DLD1 (cell line): Measurements from ENCODE around the gene MRPL49.

Source experiments
- in situ Hi-C: cut with HindIII; loops from 2 replicates; pipeline ENCODE4 v1.10.0; 2017; ENCODE audit warnings: low sequenced_read_pairs

The MRPL49 gene

DNA sequence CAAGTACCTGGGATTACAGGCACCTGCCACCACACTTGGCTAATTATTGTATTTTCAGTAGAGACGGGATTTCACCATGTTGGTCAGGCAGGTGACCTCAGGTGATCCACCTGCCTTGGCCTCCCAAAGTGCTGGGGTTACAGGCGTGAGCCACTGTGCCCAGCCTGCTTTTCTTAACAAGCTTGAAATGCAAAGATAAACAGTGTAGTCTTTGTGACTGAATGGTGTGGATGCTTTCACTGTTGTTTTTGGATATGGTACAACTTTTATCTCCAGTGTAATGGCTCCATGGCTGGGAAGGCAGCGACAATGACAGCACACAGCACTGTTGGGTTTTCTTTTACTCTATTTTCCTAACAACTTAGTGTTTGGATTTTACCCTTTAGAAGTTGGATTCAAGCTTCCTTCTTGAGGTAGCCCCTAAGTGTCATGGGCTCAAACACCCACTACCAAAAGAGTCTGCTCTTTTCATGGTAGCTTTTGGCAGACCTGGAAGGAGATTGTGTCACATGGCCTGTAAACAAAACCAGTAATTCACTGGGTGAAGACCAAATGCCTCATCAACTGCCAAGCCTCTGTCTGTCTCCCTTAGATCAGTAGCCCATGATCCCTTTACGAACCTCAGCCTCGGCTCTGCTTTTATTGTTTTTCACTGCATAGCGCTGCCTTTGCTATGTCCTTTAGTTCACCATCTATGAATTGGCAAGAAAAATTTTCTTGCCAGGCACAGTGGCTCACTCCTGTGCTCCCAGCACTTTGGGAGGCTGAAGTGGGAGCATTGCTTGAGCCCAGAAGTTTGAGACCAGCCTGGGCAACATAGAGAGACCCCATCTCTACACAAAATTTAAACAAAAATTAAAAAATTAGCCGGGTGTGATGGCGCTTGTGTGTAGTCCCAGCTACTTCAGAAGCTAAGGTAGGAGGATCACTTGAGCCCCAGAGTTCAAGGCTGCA is 19.7 kb upstream of the MRPL49 start:
- in situ Hi-C loops = no loop called here

DNA sequence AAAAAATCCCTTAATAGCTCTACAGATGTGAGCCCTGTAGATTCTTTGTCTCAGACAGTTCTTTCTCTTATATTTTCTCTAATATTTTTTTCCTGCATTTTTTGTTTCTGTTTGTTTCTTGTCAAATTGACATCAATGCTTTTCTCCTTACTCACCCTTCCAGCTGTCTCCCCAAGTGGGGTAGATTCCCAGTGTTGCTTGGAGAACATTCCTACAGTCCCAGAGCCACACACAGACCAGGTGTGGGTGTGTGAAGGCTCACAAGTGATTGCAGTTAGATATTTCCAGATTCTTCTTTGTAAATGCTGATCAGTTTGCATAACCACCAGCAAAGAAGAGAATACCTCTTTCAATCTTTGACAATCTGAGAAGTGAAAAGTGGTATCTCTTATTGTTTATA is 18.6 kb upstream of the MRPL49 start:
- in situ Hi-C loops = no loop called here

- in situ Hi-C loops = no loop called here
Measured at GRCh38 chr11:65104628-65105027, 17.5 kb upstream of the MRPL49 start.

- in situ Hi-C loops = no loop called here
Measured at GRCh38 chr11:65107078-65107477, 15.0 kb upstream of the MRPL49 start.

DNA sequence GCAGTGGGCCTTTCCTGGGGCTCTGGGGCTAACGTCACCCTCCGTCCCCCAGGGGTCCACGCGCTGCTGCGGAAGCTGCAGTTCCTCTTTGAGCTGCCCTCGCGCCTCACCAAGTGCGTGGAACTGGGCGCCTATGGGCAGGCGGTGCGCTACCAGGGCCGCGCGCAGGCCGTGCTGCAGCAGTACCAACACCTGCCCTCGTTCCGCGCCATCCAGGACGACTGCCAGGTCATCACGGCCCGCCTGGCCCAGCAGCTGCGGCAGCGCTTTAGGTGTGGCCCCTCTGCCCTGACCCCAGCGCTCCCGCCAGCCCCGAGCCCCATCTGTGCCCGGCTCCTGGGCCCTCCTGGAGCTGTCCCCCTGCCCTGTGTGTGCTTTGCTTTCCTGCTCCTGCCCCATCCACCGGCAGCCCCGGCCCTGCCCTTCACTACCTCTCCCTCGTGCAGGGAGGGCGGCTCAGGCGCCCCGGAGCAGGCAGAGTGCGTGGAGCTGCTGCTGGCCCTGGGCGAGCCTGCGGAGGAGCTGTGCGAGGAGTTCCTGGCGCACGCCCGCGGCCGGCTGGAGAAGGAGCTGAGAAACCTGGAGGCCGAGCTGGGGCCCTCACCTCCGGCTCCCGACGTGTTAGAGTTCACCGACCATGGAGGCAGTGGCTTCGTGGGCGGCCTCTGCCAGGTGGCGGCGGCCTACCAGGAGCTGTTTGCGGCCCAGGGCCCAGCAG is 14.2 kb upstream of the MRPL49 start:
- in situ Hi-C loops = no loop called here

DNA sequence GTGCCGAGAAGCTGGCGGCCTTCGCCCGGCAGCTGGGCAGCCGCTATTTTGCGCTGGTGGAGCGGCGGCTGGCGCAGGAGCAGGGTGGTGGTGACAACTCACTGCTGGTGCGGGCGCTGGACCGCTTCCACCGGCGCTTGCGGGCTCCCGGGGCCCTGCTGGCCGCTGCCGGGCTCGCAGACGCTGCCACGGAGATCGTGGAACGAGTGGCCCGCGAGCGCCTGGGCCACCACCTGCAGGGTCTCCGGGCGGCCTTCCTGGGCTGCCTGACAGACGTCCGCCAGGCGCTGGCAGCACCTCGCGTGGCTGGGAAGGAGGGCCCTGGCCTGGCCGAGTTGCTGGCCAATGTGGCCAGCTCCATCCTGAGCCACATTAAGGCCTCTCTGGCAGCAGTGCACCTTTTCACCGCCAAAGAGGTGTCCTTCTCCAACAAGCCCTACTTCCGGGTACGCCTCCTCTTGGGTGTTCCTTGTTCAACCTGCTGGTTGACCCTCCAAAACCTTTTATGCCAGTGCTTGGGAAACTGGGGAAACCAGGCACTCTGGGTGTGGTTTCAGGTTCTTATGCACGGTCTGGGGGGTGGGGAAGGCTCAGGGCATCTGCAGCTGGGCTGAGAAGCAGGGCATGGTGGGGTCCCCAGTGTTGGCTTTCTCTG is 13.5 kb upstream of the MRPL49 start:
- in situ Hi-C loops = no loop called here

DNA sequence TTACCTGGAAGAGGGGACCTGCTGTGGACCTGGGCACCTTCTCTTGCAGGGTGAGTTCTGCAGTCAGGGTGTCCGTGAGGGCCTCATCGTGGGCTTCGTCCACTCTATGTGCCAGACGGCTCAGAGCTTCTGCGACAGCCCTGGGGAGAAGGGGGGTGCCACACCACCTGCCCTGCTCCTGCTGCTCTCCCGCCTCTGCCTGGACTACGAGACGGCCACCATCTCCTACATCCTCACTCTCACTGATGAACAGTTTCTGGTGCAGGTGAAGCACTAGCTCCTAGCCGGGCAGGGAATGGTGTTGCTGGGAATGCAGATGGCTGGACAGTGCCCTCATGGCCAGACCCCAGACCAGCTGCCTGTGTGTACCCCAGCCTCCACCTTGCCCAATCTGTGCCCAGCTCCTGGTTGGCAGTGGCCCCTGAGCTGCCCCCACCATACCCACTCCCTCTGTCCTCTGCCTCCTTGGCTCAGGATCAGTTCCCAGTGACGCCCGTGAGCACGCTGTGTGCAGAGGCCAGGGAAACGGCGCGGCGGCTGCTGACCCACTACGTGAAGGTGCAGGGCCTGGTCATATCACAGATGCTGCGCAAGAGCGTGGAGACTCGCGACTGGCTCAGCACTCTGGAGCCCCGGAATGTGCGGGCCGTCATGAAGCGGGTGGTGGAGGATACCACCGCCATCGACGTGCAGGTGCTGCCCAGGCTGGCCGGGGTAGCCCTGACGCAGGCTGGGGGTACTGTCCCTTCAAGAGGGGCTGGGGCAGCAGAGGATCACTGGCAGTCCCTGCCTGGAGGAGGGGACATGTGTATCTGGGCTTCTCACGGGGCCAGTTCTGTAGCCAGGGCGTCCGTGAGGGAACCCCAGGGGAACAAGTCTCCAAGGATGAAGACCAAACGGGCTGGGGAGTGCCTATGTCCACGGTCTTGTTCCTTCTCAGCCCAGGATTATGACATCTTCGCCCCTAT is 12.6 kb upstream of the MRPL49 start:
- in situ Hi-C loops = no loop called here

GRCh38 chr11:65110354-65110861 is 11.7 kb upstream of the MRPL49 start:
- in situ Hi-C loops = no loop called here

GRCh38 chr11:65111159-65111743 is 10.9 kb upstream of the MRPL49 start:
- in situ Hi-C loops = no loop called here

DNA sequence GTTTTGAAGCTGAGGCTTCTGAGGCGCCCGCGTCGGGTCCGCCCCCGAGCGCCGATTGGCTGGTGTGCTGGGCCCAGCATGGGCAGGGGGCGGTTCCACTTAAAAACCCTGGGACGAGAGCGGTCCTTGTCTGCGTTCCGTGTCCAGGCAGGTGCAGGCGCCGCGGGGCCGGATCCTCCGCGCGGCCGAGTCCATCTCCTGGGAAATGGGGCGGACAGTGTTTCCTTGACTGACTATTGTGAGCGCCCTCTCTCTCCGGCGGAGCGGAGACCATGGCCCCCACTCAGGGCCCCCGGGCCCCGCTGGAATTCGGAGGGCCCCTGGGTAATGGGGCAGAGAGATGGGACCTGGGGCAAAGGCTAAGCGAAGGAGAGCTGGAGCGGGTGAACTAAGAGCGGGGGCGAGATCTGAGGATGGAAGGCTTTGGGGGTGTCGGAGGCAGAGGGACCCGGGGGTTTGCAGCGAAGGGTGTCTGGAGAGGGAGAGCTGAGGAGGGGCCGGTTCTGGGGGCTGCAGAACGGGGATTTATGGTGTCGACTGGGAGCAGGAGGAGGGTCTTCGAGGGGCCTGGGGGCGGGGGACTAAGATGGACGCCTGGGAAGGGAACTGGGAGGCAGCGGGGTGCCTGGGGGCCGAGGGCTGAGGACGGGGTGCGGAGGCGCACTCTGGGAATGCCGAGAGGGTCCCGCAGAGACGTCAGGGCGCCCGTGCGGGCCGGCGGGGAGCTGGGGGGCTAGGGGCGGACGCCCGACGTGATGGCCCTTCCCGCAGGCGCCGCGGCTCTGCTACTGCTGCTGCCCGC is 10.2 kb upstream of the MRPL49 start, which contains the start of gene TM7SF2:
TSS of gene TM7SF2 (plus strand) at position 129 of the 802 bp plus-strand sequence. CDS start at position 273, 144 bp downstream.
- in situ Hi-C loops = no loop called here

- in situ Hi-C loops = no loop called here
Measured at GRCh38 chr11:65112546-65113360, 9.4 kb upstream of the MRPL49 start.

- in situ Hi-C loops = no loop called here
Measured at GRCh38 chr11:65113361-65113756, 8.8 kb upstream of the MRPL49 start.

- in situ Hi-C loops = no loop called here
Measured at GRCh38 chr11:65113839-65114238, 8.3 kb upstream of the MRPL49 start.

DNA sequence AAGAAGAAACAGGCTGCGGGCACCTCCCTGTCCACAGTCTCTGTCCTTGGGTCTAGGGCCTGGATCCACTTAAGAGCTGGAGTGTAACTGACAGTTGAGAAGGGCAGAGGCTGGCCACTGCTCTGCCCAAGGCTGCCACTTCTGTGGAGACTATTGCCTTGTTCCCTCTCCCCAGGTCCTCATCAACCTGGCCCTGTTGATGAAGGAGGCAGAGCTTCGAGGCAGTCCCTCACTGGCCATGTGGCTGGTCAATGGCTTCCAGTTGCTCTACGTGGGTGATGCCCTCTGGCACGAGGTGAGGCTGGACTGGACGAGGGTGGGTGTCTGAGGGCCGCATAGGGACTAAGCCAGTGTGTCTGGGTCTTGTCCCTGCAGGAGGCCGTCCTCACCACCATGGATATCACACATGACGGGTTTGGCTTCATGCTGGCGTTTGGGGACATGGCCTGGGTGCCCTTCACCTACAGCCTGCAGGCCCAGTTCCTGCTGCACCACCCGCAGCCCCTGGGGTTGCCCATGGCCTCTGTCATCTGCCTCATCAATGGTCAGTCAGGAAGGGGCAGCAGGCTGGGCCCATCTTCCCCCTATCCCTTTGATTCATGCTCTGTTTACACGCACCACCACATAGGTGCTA is 7.5 kb upstream of the MRPL49 start:
- in situ Hi-C loops = no loop called here

DNA sequence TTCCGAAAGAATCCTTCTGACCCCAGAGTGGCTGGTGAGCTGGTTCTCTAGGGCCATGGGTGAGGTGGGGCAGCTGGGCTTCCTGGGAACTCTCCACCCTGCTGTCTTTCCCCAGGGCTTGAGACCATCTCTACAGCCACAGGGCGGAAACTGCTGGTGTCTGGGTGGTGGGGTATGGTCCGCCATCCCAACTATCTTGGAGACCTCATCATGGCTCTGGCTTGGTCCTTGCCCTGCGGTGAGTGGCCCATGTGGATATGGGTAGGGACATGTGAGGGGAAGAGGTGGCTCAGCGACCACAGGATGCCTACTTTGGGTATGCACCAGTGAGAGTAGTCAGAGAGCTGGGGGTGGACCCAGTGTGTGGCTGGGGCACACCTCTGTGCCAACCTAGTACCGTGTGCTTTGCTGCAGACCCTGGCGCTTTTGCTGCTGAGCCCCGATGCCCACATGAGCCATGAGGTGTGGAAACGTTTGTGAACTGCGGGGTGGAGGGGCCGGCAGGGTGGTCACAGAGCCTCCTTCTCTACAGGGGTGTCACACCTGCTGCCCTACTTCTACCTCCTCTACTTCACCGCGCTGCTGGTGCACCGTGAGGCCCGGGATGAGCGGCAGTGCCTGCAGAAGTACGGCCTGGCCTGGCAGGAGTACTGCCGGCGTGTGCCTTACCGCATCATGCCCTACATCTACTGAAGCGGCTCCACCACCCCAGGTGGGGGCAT is 6.6 kb upstream of the MRPL49 start:
- in situ Hi-C loops = no loop called here

- in situ Hi-C loops = no loop called here
Measured at GRCh38 chr11:65116370-65117205, 5.5 kb upstream of the MRPL49 start.
